Right lung (tissue), 5 donors: ENCODE measurements around the gene GRAP. TPM values are rescaled to one million over a fixed set of nuclear protein-coding genes. Genes with fewer than 3 reads are reported as not detected.

Source experiments
- DNase-seq, 2 donors: peaks; one replicate each; pipeline ENCODE4 v3.0.0-alpha.2; 2013
- polyA plus RNA-seq, 5 donors: library from polyadenylated mRNA; unstranded; fragments of 120-200 nt; gene quantifications; one replicate each; pipeline versions ENCODE4 v1.2.1 to v1.2.3, GENCODE V29; 2013; ENCODE audit warnings: inconsistent platforms in 1 of 5, low replicate concordance in 1 of 5; ENCODE audit not compliant: insufficient read length in 5 of 5, insufficient read depth in 1 of 5

GRAP gene
- polyA plus RNA-seq, 5 donors: 10.3 to 14.8 (median 12.0) TPM

- DNase-seq: no peak
Measured at GRCh38 chr17:19004421-19005136, 42.2 kb downstream of the GRAP start, which contains the start of gene FAM83G. FAM83G (minus strand) TSS chr17:19004764; CDS start chr17:19004041, 723 bp downstream.

- no peak for DNase-seq
Measured at GRCh38 chr17:19003543-19004420, 43.0 kb downstream of the GRAP start.

- no peak for DNase-seq
Measured at GRCh38 chr17:19002805-19003542, 43.8 kb downstream of the GRAP start.

- DNase-seq: no peak
Measured at GRCh38 chr17:19001907-19002590, 44.7 kb downstream of the GRAP start.

- no peak for DNase-seq
Measured at GRCh38 chr17:19000531-19001325, 46.0 kb downstream of the GRAP start.

- DNase-seq: no peak
Measured at GRCh38 chr17:18999911-19000310, 46.8 kb downstream of the GRAP start.

GRCh38 chr17:18999394-18999793 lies 47.4 kb downstream of the GRAP start:
- no peak for DNase-seq

GRCh38 chr17:18997650-18998196 lies 49.0 kb downstream of the GRAP start:
- no peak for DNase-seq

- no peak for DNase-seq
Measured at GRCh38 chr17:18996458-18996857, 50.3 kb downstream of the GRAP start.

- DNase-seq: no peak
Measured at GRCh38 chr17:18995220-18995619, 51.5 kb downstream of the GRAP start.

GRCh38 chr17:18994631-18995030 lies 52.1 kb downstream of the GRAP start:
- DNase-seq: peak; percentile 50 to 57

- peak; percentile 38 to 42 for DNase-seq
Measured at GRCh38 chr17:18993905-18994526, 52.7 kb downstream of the GRAP start.

GRCh38 chr17:18992454-18993130 lies 54.2 kb downstream of the GRAP start:
- no peak for DNase-seq

- no peak for DNase-seq
Measured at GRCh38 chr17:18991531-18992315, 55.0 kb downstream of the GRAP start.

GRCh38 chr17:18990331-18990730 lies 56.4 kb downstream of the GRAP start:
- DNase-seq: no peak

GRCh38 chr17:18988546-18989173 lies 58.1 kb downstream of the GRAP start:
- no peak for DNase-seq

GRCh38 chr17:18987862-18988545 lies 58.8 kb downstream of the GRAP start:
- DNase-seq: no peak
